ENCODE measurements around the gene ARSA. TPM values are rescaled to one million over a fixed set of nuclear protein-coding genes. Genes with fewer than 3 reads are reported as not detected.

ARSA gene
- 17.0 to 23.9 TPM (median 22.0 TPM) in 5 replicates for total RNA-seq (2022; extraction: Qiagen RNA extraction; ENCODE audit: low read depth)

GRCh38 chr22:50627642-50628542, at the start of gene ARSA:
Gene ARSA, minus strand, starts transcription at chr22:50628152. Its CDS starts 373 bp downstream, at chr22:50627779.

GRCh38 chr22:50672471-50673230, 44.7 kb upstream of the ARSA start, which contains the start of gene SHANK3:
Gene SHANK3, plus strand, starts transcription at chr22:50672823.

GRCh38 chr22:50600538-50600937, 27.4 kb downstream of the ARSA start, which contains the start of gene MAPK8IP2:
Gene MAPK8IP2, plus strand, starts transcription at chr22:50600793. Its CDS starts 26 bp downstream, at chr22:50600819.

GRCh38 chr22:50582493-50583293, 45.3 kb downstream of the ARSA start, which contains the start of gene CHKB:
Gene CHKB, minus strand, starts transcription at chr22:50582849. Its CDS starts 68 bp downstream, at chr22:50582781.

GRCh38 chr22:50577987-50578775, 49.8 kb downstream of the ARSA start, which contains the start of gene CPT1B:
Gene CPT1B, minus strand, starts transcription at chr22:50578427. Its CDS starts 512 bp downstream, at chr22:50577915.

Other genes starting within 250 kb of the ARSA start
- gene SBF1, start 153.1 kb downstream of the ARSA start, total RNA-seq (2022; extraction: Qiagen RNA extraction; ENCODE audit: low read depth) = 17.3 to 26.0 TPM (median 23.4 TPM) in 5 replicates
- 0.57 to 0.71 TPM (median 0.64 TPM) in 5 replicates for gene ADM2, start 146.6 kb downstream of the ARSA start, total RNA-seq (2022; extraction: Qiagen RNA extraction; ENCODE audit: low read depth)
- 0.09 TPM in 1 of 5 replicates, not detected in the others for gene MIOX, start 141.3 kb downstream of the ARSA start, total RNA-seq (2022; extraction: Qiagen RNA extraction; ENCODE audit: low read depth)
- gene LMF2, start 120.5 kb downstream of the ARSA start, total RNA-seq (2022; extraction: Qiagen RNA extraction; ENCODE audit: low read depth) = 34.6 to 48.2 TPM (median 46.9 TPM) in 5 replicates
- 32.6 to 42.7 TPM (median 36.6 TPM) in 5 replicates for gene NCAPH2, start 119.9 kb downstream of the ARSA start, total RNA-seq (2022; extraction: Qiagen RNA extraction; ENCODE audit: low read depth)
- 3.0 to 6.3 TPM (median 5.7 TPM) in 5 replicates for gene SCO2, start 102.6 kb downstream of the ARSA start, total RNA-seq (2022; extraction: Qiagen RNA extraction; ENCODE audit: low read depth)
- 11.7 to 19.6 TPM (median 17.7 TPM) in 5 replicates for gene TYMP, start 98.1 kb downstream of the ARSA start, total RNA-seq (2022; extraction: Qiagen RNA extraction; ENCODE audit: low read depth)
- gene KLHDC7B, start 82.3 kb downstream of the ARSA start, total RNA-seq (2022; extraction: Qiagen RNA extraction; ENCODE audit: low read depth) = not detected in 5 replicates
- gene SYCE3, start 65.2 kb downstream of the ARSA start, total RNA-seq (2022; extraction: Qiagen RNA extraction; ENCODE audit: low read depth) = 0.40 to 0.80 TPM (median 0.75 TPM) in 3 of 5 replicates, not detected in the others
- 7.6 to 13.7 TPM (median 11.2 TPM) in 5 replicates for gene CPT1B, start 49.7 kb downstream of the ARSA start, total RNA-seq (2022; extraction: Qiagen RNA extraction; ENCODE audit: low read depth)
- 12.2 to 23.0 TPM (median 17.5 TPM) in 5 replicates for gene CHKB, start 45.3 kb downstream of the ARSA start, total RNA-seq (2022; extraction: Qiagen RNA extraction; ENCODE audit: low read depth)
- gene MAPK8IP2, start 27.4 kb downstream of the ARSA start, total RNA-seq (2022; extraction: Qiagen RNA extraction; ENCODE audit: low read depth) = 2.9 to 3.9 TPM (median 3.7 TPM) in 5 replicates
- gene SHANK3, start 44.7 kb upstream of the ARSA start, total RNA-seq (2022; extraction: Qiagen RNA extraction; ENCODE audit: low read depth) = 3.0 to 5.3 TPM (median 4.1 TPM) in 5 replicates
- gene ACR, start 110.1 kb upstream of the ARSA start, total RNA-seq (2022; extraction: Qiagen RNA extraction; ENCODE audit: low read depth) = 0.11 to 0.14 TPM in 2 of 5 replicates, not detected in the others
- 15.5 to 19.4 TPM (median 18.4 TPM) in 5 replicates for gene RABL2B, start 155.5 kb upstream of the ARSA start, total RNA-seq (2022; extraction: Qiagen RNA extraction; ENCODE audit: low read depth)

Measured in A549 treated with GW870086 at 1 μM for 4 hours (cell line).